GM12878 (cell line): ENCODE measurements around the gene TMPRSS6. TPM values are rescaled to one million over a fixed set of nuclear protein-coding genes. Genes with fewer than 3 reads are reported as not detected.

ENCODE experiments used
- ATAC-seq: fragments of 200-7000 bp; cut with Tn5 transposase; 3 replicates; pipeline ENCODE4 v1.9.1; 2020; ENCODE audit warnings: mild to moderate bottlenecking, moderate library complexity
- BruUV-seq: library from RNA; stranded (reverse); fragments of 400-500 nt; replicated peaks from 2 replicates; lab custom pipeline; 2021; lab: Mats Ljungman, UMichigan
- CTCF ChIA-PET: fragments of 300-600 bp; sonication (Branson Sonifier 250); formaldehyde crosslinking; extraction: SDS; loops from one replicate; lab custom pipeline; 2021; ENCODE audit warnings: inconsistent platforms; lab: Yijun Ruan, JAX
- POLR2A ChIA-PET: fragments of 350-600 bp; formaldehyde crosslinking; extraction: SDS; loops from one replicate; lab custom pipeline; 2021; ENCODE audit warnings: inconsistent platforms; lab: Charles Lee
- RAD21 ChIA-PET: fragments of 300-600 bp; sonication (Branson Sonifier 250); formaldehyde crosslinking; loops from one replicate; lab custom pipeline; 2023; ENCODE audit warnings: antibody characterized with exemption; ENCODE audit not compliant: unreplicated experiment; lab: Charles Lee
- SMC1A ChIA-PET: fragments of 300-600 bp; sonication (Branson Sonifier 250); formaldehyde crosslinking; loops from one replicate; lab custom pipeline; 2023; ENCODE audit not compliant: unreplicated experiment, uncharacterized antibody; lab: Charles Lee
- DNase-seq: peaks from one replicate; pipeline ENCODE4 v3.0.0-alpha.2; 2011; ENCODE audit warnings: low read depth, low spot score
- FAIRE-seq: peaks from 3 replicates; lab custom pipeline; 2011; peaks lifted over from hg19 to GRCh38; lab: Jason Lieb, UNC
- H2AFZ ChIP-seq: 2 replicates; pipeline ENCODE4 v1.6.0; 2011; ENCODE audit warnings: low read depth, low read length, control low read depth; ENCODE audit not compliant: control insufficient read depth
- H3K27ac ChIP-seq: 2 replicates; pipeline ENCODE4 v1.5.1; 2011; ENCODE audit warnings: control low read depth; ENCODE audit not compliant: control insufficient read depth, insufficient read depth
- H3K27me3 ChIP-seq, 2 experiments: replicated peaks in 1 of 2; 2 replicates each; pipeline versions ENCODE4 v1.6.0 to v1.6.1; 2011; ENCODE audit warnings: low read length in 1 of 2; ENCODE audit not compliant: control insufficient read depth in 2 of 2, insufficient read depth in 2 of 2
- H3K36me3 ChIP-seq, 2 experiments: 2 replicates each; pipeline ENCODE4 v1.5.1; 2011; ENCODE audit warnings: low read length in 1 of 2; ENCODE audit not compliant: control insufficient read depth in 2 of 2, insufficient read depth in 2 of 2
- H3K4me1 ChIP-seq: 2 replicates; pipeline ENCODE4 v1.6.1; 2011; ENCODE audit warnings: mild to moderate bottlenecking, low read length, moderate library complexity, mixed read lengths; ENCODE audit not compliant: control insufficient read depth, insufficient read depth
- H3K4me2 ChIP-seq: 2 replicates; pipeline ENCODE4 v1.6.0; 2011; ENCODE audit warnings: control low read depth; ENCODE audit not compliant: control insufficient read depth, insufficient read depth
- H3K4me3 ChIP-seq: fragments of 200-600 bp; sonication (generic); 2 replicates; pipeline ENCODE4 v1.5.1; 2016
- H3K79me2 ChIP-seq: 2 replicates; pipeline ENCODE4 v1.6.0; 2011; ENCODE audit warnings: low read length; ENCODE audit not compliant: control insufficient read depth, insufficient read depth
- H3K9ac ChIP-seq: 2 replicates; pipeline ENCODE4 v1.8.0; 2011; ENCODE audit warnings: low read length, control low read depth, mixed read lengths; ENCODE audit not compliant: control insufficient read depth, insufficient read depth
- H3K9me3 ChIP-seq: replicated peaks from 3 replicates; pipeline ENCODE4 v1.5.1; 2011; ENCODE audit warnings: mild to moderate bottlenecking, low read length; ENCODE audit not compliant: control insufficient read depth, insufficient read depth
- H4K20me1 ChIP-seq: 2 replicates; pipeline ENCODE4 v1.6.0; 2011; ENCODE audit not compliant: control insufficient read depth, insufficient read depth
- BCL11A ChIP-seq: IDR thresholded peaks from 2 replicates; pipeline ENCODE4 v1.6.1; 2011; ENCODE audit warnings: low read depth, low read length
- HCFC1 ChIP-seq: fragments of 150-350 bp; IDR thresholded peaks from 2 replicates; pipeline ENCODE4 v1.6.1; 2014; ENCODE audit warnings: low read length
- LARP7 ChIP-seq: fragments of 450-650 bp; IDR thresholded peaks from 2 replicates; pipeline ENCODE4 v1.6.1; 2017; ENCODE audit warnings: mild to moderate bottlenecking
- RCOR1 ChIP-seq: conservative IDR thresholded peaks from 2 replicates; pipeline ENCODE4 v1.6.1; 2012; ENCODE audit warnings: low read depth, low read length, improper control_type of control experiment
- SMAD5 ChIP-seq: IDR thresholded peaks from 2 replicates; pipeline ENCODE4 v1.6.1; 2016; ENCODE audit warnings: antibody characterized with exemption, low read depth
- TARDBP ChIP-seq: IDR thresholded peaks from 2 replicates; pipeline ENCODE4 v1.6.1; 2016; ENCODE audit warnings: borderline replicate concordance
- WRNIP1 ChIP-seq: IDR thresholded peaks from 2 replicates; pipeline ENCODE4 v1.6.1; 2011; ENCODE audit warnings: low read depth, low read length, improper control_type of control experiment, borderline replicate concordance
- ZNF217 ChIP-seq: fragments of 450-650 bp; IDR thresholded peaks from 2 replicates; pipeline ENCODE4 v1.6.1; 2017; ENCODE audit warnings: antibody characterized with exemption, mild to moderate bottlenecking
- ZNF24 ChIP-seq: fragments of 450-650 bp; IDR thresholded peaks from 2 replicates; pipeline ENCODE4 v1.6.1; 2017; ENCODE audit warnings: antibody characterized with exemption, mild to moderate bottlenecking
- WGBS: methylation state at CpG from one replicate; pipeline ENCODE4 v1.1.6; 2016; ENCODE audit warnings: low lambda C conversion rate; ENCODE audit not compliant: insufficient replicate concordance, insufficient coverage; ENCODE audit errors: missing lambda C conversion rate; 5-methylcytosine and 5-hydroxymethylcytosine counted together
- in situ Hi-C: fragments of 300-500 bp; cut with MboI; formaldehyde crosslinking; loops from 9 replicates; pipeline ENCODE4 v1.14.3; 2018; ENCODE audit warnings: mixed read lengths
- intact Hi-C: fragments of 100-400 bp; cut with micrococcal nuclease; formaldehyde crosslinking; loops from one replicate; pipeline ENCODE4 v1.14.2; 2022; ENCODE audit not compliant: unreplicated experiment
- polyA plus RNA-seq, 11 experiments: library from polyadenylated mRNA; depleted of rRNA in 4 of 11; unstranded in 6 of 11; stranded (reverse) in 5 of 11; fragments of >200 nt; fragmentation: Nextera tagmentation in 4 of 11; fragmentation: Illumina TruSeq in 1 of 11; extraction: Ambion mirVana in 4 of 11; extraction: Trizol in 1 of 11; gene quantifications; 1 replicate in 1 of 11; 2 replicates in 10 of 11; pipeline versions ENCODE4 v1.2.1 to v1.2.3, GENCODE V29; 2011 to 2016; ENCODE audit warnings: inconsistent platforms in 2 of 11, missing spikeins in 2 of 11, low read depth in 1 of 11
- total RNA-seq, 4 experiments: library from RNA; depleted of rRNA in 3 of 4; stranded (reverse); fragments of >200 nt in 3 of 4; fragmentation: Illumina TruSeq in 1 of 4; extraction: Trizol in 1 of 4; gene quantifications; 2 replicates each; pipeline versions ENCODE4 v1.2.1 to v1.2.3, GENCODE V29; 2013 to 2021
- TF ChIP-seq, protein P1 (sequence below): fragments of 450-650 bp; IDR thresholded peaks from 2 replicates; pipeline ENCODE4 v1.6.1; 2017; ENCODE audit warnings: borderline replicate concordance
- TF ChIP-seq, protein P2 (sequence below): fragments of 450-650 bp; formaldehyde crosslinking; IDR thresholded peaks from 2 replicates; pipeline ENCODE4 v1.5.0; 2022; ENCODE audit warnings: mild to moderate bottlenecking, missing genetic modification characterization

TMPRSS6 gene
- total and polyA plus RNA-seq, 10 of the 15 experiments (the other 5 are each of a cell fraction or from before 2014, with no cell fraction given): 0.06 to 0.69 (median 0.19) TPM; not detected in 6

DNA sequence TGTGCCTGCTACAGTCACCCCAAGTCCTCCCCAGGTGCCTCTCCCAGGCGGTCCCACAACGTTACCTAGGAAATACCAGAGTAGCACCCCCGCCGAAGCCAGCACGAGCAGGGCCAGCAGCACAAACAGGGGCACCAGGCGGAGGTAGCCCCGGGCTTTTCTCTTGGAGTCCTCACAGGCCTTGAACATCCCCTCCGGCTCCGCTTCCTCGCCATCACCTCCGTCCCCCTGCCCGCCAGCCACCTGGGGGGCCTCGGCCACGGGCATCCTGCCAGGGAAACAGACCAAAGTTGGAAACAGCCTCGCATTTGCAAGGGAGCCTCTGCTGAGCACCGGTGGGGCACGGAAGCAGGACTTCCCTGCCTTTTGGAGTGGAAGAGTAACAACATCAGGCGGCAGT is 6.4 kb downstream of the TMPRSS6 start:
- POLR2A ChIA-PET: interaction anchor here (2.2 kb wide), 1 partner anchor 59 kb away, joined by 6 read pairs; no protein-coding TSS in a partner anchor
- no peaks in the 10 kb centered on the region for H3K9me3 ChIP-seq
- WGBS: 66% methylated on average over 17 of the region's 18 CpGs
- TF ChIP-seq WRNIP1: no peak
- no peak for TF ChIP-seq ZNF217
- TF ChIP-seq BCL11A: no peak
- no peak for TF ChIP-seq ZNF24
- TF ChIP-seq, protein P1, sequence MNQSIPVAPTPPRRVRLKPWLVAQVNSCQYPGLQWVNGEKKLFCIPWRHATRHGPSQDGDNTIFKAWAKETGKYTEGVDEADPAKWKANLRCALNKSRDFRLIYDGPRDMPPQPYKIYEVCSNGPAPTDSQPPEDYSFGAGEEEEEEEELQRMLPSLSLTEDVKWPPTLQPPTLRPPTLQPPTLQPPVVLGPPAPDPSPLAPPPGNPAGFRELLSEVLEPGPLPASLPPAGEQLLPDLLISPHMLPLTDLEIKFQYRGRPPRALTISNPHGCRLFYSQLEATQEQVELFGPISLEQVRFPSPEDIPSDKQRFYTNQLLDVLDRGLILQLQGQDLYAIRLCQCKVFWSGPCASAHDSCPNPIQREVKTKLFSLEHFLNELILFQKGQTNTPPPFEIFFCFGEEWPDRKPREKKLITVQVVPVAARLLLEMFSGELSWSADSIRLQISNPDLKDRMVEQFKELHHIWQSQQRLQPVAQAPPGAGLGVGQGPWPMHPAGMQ: no peak
- TF ChIP-seq SMAD5: no peak
- no peak for TF ChIP-seq TARDBP
- TF ChIP-seq, protein P2, sequence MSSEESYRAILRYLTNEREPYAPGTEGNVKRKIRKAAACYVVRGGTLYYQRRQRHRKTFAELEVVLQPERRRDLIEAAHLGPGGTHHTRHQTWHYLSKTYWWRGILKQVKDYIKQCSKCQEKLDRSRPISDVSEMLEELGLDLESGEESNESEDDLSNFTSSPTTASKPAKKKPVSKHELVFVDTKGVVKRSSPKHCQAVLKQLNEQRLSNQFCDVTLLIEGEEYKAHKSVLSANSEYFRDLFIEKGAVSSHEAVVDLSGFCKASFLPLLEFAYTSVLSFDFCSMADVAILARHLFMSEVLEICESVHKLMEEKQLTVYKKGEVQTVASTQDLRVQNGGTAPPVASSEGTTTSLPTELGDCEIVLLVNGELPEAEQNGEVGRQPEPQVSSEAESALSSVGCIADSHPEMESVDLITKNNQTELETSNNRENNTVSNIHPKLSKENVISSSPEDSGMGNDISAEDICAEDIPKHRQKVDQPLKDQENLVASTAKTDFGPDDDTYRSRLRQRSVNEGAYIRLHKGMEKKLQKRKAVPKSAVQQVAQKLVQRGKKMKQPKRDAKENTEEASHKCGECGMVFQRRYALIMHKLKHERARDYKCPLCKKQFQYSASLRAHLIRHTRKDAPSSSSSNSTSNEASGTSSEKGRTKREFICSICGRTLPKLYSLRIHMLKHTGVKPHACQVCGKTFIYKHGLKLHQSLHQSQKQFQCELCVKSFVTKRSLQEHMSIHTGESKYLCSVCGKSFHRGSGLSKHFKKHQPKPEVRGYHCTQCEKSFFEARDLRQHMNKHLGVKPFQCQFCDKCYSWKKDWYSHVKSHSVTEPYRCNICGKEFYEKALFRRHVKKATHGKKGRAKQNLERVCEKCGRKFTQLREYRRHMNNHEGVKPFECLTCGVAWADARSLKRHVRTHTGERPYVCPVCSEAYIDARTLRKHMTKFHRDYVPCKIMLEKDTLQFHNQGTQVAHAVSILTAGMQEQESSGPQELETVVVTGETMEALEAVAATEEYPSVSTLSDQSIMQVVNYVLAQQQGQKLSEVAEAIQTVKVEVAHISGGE (CRISPR knock-in tag): no peak
- no peak for TF ChIP-seq RCOR1
- TF ChIP-seq HCFC1: no peak
- no peak for TF ChIP-seq LARP7
- no TSS peak for BruUV-seq
- FAIRE-seq (no peak), DNase-seq (no peak), ATAC-seq (no peak)
- H3K9ac ChIP-seq: no peak overlapping the region
- no peak overlapping the region for H3K4me3 ChIP-seq
- H3K4me1 ChIP-seq: peaks cover 7% of the 10 kb centered on the region; the same call in 1 of the 2 replicates
- no peaks in the 10 kb centered on the region for H3K36me3 ChIP-seq
- H4K20me1 ChIP-seq: 0 out of 2 replicates have a peak, but pooled peaks cover 3% of the 10 kb centered on the region
- in situ Hi-C loops: no loop called here
- H3K79me2 ChIP-seq: no peaks in the 10 kb centered on the region
- no peaks in the 10 kb centered on the region for H3K27me3 ChIP-seq
- RAD21 ChIA-PET: interaction anchor here (1.3 to 1.7 kb wide), 2 partner anchors 19 to 97 kb away, joined by 3 to 5 read pairs; no protein-coding TSS in a partner anchor
- intact Hi-C loops: no loop called here
- no peak overlapping the region for H2AFZ ChIP-seq
- SMC1A ChIA-PET: interaction anchor here (0.8 to 1.9 kb wide), 3 partner anchors 20 to 46 kb away, joined by 3 to 9 read pairs (median 3); partner anchors contain the start of gene IL2RB
- no peak overlapping the region for H3K4me2 ChIP-seq
- H3K27ac ChIP-seq: no peak overlapping the region
- CTCF ChIA-PET: interaction anchor here (1.4 to 1.9 kb wide), 4 partner anchors 13 to 62 kb away, joined by 3 to 5 read pairs (median 4); no protein-coding TSS in a partner anchor
